IgD-negative memory B cell (primary cell): ENCODE results near the gene ZZZ3. TPM values are rescaled to one million over a fixed set of nuclear protein-coding genes. Genes with fewer than 3 reads are reported as not detected.
A peak's percentile ranks its signal among the peaks of the same experiment; 100 is the strongest.
"Not testable (repeated sequence)": the region's sequence is repeated elsewhere in the genome, so short reads cannot be mapped to it uniquely, and the experiment has no call there.

Experiments used
- H3K27ac Mint-ChIP-seq, 3 donors: one replicate each; pipeline ENCODE4 v1.8.0; 2020 to 2022; ENCODE audit warnings: mild to moderate bottlenecking in 3 of 3, mixed read lengths in 3 of 3, moderate library complexity in 1 of 3
- H3K27me3 Mint-ChIP-seq: one replicate; pipeline ENCODE4 v1.8.0; 2021; ENCODE audit warnings: mixed read lengths
- H3K36me3 Mint-ChIP-seq: one replicate; pipeline ENCODE4 v1.8.0; 2020; ENCODE audit warnings: mild to moderate bottlenecking, mixed read lengths
- H3K4me1 Mint-ChIP-seq, 3 donors: one replicate each; pipeline ENCODE4 v1.8.0; 2020 to 2022; ENCODE audit warnings: mixed read lengths in 3 of 3, mild to moderate bottlenecking in 1 of 3
- H3K4me3 Mint-ChIP-seq, 4 donors: one replicate each; pipeline ENCODE4 v1.8.0; 2020 to 2022; ENCODE audit warnings: mild to moderate bottlenecking in 4 of 4, mixed read lengths in 4 of 4, moderate library complexity in 3 of 4
- H3K9me3 Mint-ChIP-seq, 3 donors: one replicate each; pipeline ENCODE4 v1.8.0; 2020 to 2021; ENCODE audit warnings: mixed read lengths in 3 of 3, mild to moderate bottlenecking in 1 of 3
- polyA plus RNA-seq: library from polyadenylated mRNA; unstranded; fragments of 300-500 nt; fragmentation: Illumina TruSeq; gene quantifications from one replicate; pipeline ENCODE4 v1.2.3, GENCODE V29; 2021

ZZZ3 gene
- polyA plus RNA-seq, result 32.6 TPM

DNA sequence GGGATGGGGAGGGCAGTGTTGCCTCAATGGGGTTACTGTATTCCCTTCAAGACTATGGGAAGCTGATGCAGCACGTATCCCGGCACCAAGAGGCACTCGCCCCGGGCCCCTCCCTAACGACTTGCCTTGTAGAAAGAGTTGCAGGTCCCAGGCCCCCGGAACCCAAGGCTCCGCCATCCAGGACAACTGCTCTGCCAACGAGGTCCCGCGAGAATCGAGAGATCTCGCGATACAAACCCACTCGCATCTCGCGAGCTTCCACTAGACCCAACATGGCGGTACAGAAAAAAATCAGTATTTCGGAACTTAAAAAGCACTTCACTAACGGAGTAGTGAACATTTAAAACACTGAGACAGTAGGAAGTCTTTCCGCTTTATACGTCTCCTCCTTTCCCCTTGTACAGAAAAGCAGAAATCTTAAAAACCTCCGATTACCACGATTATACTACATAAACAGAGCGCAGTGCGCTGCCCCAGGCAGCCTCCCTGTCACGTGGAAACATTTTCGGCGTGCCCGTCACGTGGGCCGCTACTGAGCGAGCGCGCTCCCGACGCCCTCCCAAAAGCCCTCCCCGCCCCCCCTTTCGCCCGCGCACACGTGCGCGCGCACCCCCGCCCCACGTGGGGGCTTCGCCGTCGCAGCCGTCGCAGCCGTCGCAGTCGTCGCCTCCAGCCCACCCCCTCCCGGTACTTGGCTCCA lies at the start of gene ZZZ3:
Gene ZZZ3 (minus strand): TSS at position 199 of the 700 bp plus-strand sequence. CDS start 49,304 bp downstream, outside the sequence.
- peaks cover 31 to 34% (median 33%) of the 10 kb centered on the region in 3 donors for H3K4me1 Mint-ChIP-seq

DNA sequence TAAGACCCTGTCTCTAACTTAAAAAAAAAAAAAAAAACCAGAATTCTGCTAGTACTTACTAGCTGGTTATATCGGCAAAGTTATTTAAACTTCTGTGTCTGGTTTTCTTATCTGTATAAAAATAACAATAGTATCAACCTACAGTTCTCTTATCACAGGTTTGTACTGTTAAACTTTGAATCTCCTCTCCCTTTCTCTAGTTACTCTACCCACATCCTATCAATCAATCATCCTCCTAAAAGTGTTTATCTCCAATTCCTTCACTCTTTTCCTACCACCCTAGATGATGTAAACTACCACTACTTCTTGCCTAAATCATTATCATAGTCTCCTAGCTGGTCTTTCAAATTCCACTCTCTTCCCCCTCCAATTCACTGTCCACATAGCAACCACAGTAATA lies 49.6 kb upstream of the ZZZ3 start:
- Mint-ChIP-seq H3K4me1 (no peaks in the 10 kb centered on the region), H3K9me3 (no peaks in the 10 kb centered on the region), H3K36me3 (peaks cover 3% of the 10 kb centered on the region), H3K4me3 (peak overlapping the region in 1 of 4 donors; percentile 7), H3K27me3 (no peaks in the 10 kb centered on the region), H3K27ac (no peak overlapping the region)

More for the DNA sequence above, at the start of gene ZZZ3:
- Mint-ChIP-seq H3K4me3 (peak within 1 kb of the TSS; percentile 88 to 99 (median 95)), H3K36me3 (no peaks in the 10 kb centered on the region), H3K27me3 (no peaks in the 10 kb centered on the region), H3K27ac (peak within 1 kb of the TSS; percentile 94 to 99 (median 99)), H3K9me3 (no peaks in the 10 kb centered on the region)

DNA sequence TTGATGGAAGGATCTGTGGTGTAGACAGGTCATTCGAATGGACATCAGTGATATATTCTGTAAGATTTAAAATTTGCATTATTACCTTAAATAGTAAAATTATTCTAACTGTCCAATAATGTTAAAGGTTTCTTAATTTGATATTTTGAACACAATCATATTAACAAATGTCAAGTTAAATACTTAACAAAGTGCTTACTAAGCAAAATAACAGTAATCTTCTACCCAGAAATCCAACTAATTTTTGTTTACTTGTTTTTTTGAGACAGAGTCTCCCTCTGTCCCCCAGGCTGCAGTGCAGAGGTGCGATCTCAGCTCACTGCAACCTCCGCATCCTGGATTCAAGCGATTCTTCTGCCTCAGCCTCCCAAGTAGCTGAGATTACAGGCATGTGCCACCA lies 43.2 kb upstream of the ZZZ3 start:
- H3K36me3 Mint-ChIP-seq, result peaks cover 14% of the 10 kb centered on the region
- no peak overlapping the region for H3K27ac Mint-ChIP-seq
- no peaks in the 10 kb centered on the region for H3K27me3 Mint-ChIP-seq
- no peaks in the 10 kb centered on the region for H3K4me1 Mint-ChIP-seq
- no peak overlapping the region for H3K4me3 Mint-ChIP-seq
- no peaks in the 10 kb centered on the region for H3K9me3 Mint-ChIP-seq

DNA sequence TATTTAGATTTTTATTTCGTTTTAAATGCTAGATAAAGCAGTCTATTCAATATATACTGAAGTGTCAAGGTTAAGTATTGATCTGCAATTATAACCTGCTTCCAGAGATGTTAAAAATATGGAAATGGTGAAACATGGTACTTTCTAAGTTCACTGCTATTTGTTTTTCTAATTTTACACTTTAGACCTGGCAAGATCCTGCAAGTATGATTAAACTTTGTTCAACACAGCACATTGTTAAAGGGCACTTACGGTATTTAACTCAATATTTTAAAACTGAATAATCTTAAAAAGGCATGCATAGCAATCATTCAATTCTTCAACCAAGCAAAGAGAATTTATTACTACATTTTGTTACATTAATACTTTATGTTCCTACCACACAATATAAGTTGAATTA lies 35.7 kb upstream of the ZZZ3 start:
- Mint-ChIP-seq H3K9me3 (no peaks in the 10 kb centered on the region), H3K27me3 (no peaks in the 10 kb centered on the region), H3K4me1 (no peaks in the 10 kb centered on the region), H3K27ac (no peak overlapping the region), H3K36me3 (peaks cover 7% of the 10 kb centered on the region), H3K4me3 (no peak overlapping the region)

DNA sequence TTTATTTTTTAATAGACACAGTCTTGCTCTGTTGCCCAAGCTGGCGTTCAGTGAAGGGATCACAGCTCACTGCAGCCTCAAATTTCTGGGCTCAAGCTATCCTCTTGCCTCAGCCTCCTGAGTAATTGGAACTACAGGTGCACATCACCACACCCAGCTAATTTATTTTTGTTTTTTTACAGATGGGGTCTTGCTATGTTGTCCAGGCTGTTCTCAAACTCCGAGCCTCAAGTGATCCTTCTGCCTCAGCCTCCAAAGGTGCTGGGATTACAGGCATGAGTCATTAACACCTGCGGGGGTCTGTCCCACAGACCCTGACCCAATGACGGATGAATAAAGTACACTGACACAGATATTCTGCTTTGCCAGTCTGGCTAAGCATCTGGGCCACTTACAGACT lies 33.6 kb upstream of the ZZZ3 start:
- Mint-ChIP-seq H3K4me3 (no peak overlapping the region), H3K9me3 (no peaks in the 10 kb centered on the region), H3K36me3 (peaks cover 5% of the 10 kb centered on the region), H3K4me1 (no peaks in the 10 kb centered on the region), H3K27ac (no peak overlapping the region), H3K27me3 (no peaks in the 10 kb centered on the region)

DNA sequence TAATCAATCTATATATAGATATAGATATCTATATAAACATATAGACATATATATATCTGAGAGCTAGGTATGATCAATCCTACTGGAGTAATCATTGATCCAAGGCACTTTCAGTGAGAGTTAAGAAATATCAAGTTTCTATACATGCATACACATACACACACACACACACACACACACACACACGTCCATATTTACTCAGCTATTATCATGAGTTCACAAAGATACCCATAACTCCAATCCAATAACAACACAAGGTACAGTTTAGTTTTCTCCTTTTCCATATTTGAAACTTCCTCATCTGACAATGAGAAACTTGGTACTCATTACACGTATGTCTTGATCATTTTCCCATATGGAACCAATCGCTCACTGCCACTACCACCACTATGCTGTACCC lies 27.3 kb upstream of the ZZZ3 start:
- Mint-ChIP-seq H3K27ac (no peak overlapping the region), H3K27me3 (no peaks in the 10 kb centered on the region), H3K4me3 (no peak overlapping the region), H3K9me3 (peaks cover 0 to 1% (median 0%) of the 10 kb centered on the region in 3 donors), H3K36me3 (peaks cover 10% of the 10 kb centered on the region), H3K4me1 (peaks cover 0 to 1% (median 0%) of the 10 kb centered on the region in 3 donors)

DNA sequence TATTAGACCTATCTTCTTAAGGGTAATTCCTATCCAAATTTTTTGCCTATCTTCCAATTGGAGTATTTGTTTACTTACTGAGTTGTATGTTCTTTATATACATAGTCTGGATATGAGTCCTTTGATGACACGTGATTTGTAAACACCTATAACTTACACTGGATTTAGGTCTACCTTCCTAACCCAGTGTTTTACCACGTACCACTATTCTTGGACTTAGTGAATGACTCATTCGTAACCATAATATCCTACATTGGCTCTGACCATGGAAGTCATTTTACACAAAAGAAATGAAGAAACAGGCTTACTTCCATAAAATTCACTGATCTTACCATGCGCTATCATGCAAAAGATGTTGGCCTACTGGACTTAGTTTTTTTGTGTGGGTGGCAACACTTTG lies 23.9 kb upstream of the ZZZ3 start:
- Mint-ChIP-seq H3K27me3 (no peaks in the 10 kb centered on the region), H3K9me3 (peaks cover 0 to 1% (median 0%) of the 10 kb centered on the region in 3 donors), H3K27ac (no peak overlapping the region), H3K4me1 (peaks cover 0 to 2% (median 0%) of the 10 kb centered on the region in 3 donors), H3K4me3 (no peak overlapping the region), H3K36me3 (peaks cover 10% of the 10 kb centered on the region)

DNA sequence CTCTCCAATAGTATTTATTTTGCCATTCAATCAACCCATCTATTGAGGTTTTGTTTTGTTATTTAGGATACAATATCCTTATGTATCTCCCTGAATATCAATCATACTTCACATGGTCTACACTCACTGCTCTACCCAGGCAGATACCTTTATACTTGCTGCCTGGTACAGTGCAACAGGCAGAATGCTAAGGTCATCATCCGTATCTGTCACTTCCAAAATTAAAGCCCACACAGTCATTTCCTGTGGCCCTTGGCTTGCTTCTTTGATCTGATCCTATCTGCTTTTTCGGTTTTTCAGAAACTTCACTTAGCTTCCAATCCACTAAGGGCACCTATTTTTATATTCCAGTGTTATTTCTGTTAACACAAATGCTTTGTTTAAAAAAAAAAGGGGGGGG lies 22.3 kb upstream of the ZZZ3 start:
- Mint-ChIP-seq H3K9me3 (peaks cover 0 to 1% (median 0%) of the 10 kb centered on the region in 3 donors), H3K4me1 (peaks cover 0 to 2% (median 0%) of the 10 kb centered on the region in 3 donors), H3K36me3 (peaks cover 13% of the 10 kb centered on the region), H3K27me3 (no peaks in the 10 kb centered on the region), H3K4me3 (no peak overlapping the region), H3K27ac (no peak overlapping the region)

DNA sequence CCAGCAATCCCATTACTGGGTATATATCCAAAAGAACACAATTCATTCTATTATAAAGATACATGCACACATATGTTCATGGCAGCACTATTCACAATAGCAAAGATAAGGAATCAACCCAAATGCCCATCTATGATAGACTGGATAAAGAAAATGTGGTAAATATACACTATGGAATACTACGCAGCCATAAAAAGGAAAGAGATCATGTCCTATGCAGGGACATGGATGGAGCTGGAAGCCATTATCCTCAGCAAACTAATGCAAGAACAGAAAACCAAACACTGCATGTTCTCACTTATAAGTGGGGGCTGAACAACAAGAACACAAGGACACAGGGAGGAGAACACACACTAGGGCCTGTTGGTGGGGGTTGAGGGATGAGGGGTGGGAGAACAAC lies 17.2 kb upstream of the ZZZ3 start:
- H3K27ac Mint-ChIP-seq, result peak overlapping the region in 1 of 3 donors; percentile 59
- H3K9me3 Mint-ChIP-seq, result not testable (repeated sequence)

DNA sequence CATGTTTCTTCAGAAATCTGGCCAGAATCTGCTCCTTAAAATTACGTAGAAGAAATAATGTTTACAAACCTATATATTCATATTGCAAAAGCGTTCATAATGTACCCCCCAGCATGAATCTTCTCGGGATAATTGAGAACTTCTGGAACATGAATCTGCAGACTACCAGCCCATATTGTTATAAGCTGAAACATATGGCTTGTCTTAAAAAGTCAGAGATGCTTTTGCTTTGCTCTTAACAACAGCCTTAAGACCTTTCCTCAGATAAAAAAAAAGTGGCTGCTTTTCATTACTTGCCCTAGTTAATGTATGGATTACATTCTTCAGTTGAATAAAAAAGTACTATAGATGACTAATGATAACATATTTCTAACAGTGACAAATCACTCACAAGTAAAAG lies 15.0 kb upstream of the ZZZ3 start:
- peaks cover 11% of the 10 kb centered on the region for H3K36me3 Mint-ChIP-seq
- H3K4me3 Mint-ChIP-seq, result no peak overlapping the region
- H3K9me3 Mint-ChIP-seq, result no peaks in the 10 kb centered on the region
- H3K4me1 Mint-ChIP-seq, result peaks cover 0 to 1% (median 0%) of the 10 kb centered on the region in 3 donors
- H3K27ac Mint-ChIP-seq, result no peak overlapping the region
- H3K27me3 Mint-ChIP-seq, result no peaks in the 10 kb centered on the region

More for the DNA sequence above, 17.2 kb upstream of the ZZZ3 start:
- H3K27me3 Mint-ChIP-seq, H3K4me1 Mint-ChIP-seq, H3K36me3 Mint-ChIP-seq, H3K4me3 Mint-ChIP-seq: not testable (repeated sequence)

DNA sequence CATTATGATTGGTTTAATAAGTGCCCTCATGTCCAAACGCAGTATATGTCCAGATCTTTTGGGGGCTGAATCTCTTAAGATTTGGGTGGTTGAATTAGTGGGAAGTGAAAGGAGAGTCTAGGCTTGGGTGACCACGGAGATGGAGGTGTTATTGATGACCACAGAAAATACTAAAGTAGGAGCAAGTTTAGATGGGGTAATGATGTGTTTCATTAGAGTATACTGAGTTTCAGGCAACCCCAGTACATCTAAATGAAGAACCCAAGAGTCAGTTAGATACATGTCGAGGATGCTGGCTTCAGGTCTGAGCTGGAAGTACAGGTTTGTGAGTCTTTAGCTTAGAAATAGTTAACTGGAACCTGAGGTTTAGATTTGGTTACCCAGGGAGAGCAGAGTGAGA lies 6.5 kb upstream of the ZZZ3 start:
- H3K36me3 Mint-ChIP-seq, result peaks cover 11% of the 10 kb centered on the region
- no peaks in the 10 kb centered on the region for H3K27me3 Mint-ChIP-seq
- H3K27ac Mint-ChIP-seq, result peak overlapping the region in 1 of 3 donors; percentile 6
- H3K4me1 Mint-ChIP-seq, result peaks cover 2 to 7% (median 4%) of the 10 kb centered on the region in 3 donors
- H3K9me3 Mint-ChIP-seq, result no peaks in the 10 kb centered on the region
- peak overlapping the region in 1 of 4 donors; percentile 24 for H3K4me3 Mint-ChIP-seq

DNA sequence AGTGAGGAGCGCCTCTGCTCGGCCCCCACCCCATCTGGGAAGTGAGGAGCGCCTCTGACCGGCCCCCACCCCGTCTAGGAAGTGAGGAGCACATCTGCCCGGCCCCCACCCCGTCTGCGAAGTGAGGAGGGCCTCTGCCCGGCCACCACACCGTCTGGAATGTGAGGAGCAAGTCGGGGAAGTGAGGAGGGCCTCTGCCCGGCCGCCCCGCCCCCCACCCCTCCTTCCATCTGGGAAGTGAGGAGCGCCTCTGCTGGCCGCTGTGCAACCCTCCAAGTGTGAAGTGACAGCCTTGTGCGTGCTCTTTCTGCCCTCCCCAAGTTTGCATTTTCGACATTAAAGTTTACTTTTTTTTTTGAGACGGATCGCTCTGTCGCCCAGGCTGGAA lies 5.1 kb upstream of the ZZZ3 start:
- Mint-ChIP-seq H3K4me1 (peaks cover 6 to 12% (median 11%) of the 10 kb centered on the region in 3 donors), H3K27ac (no peak overlapping the region), H3K36me3 (peaks cover 9% of the 10 kb centered on the region), H3K9me3 (no peaks in the 10 kb centered on the region), H3K4me3 (peak overlapping the region in 3 of 4 donors; percentile 77 to 89 (median 88)), H3K27me3 (no peaks in the 10 kb centered on the region)

DNA sequence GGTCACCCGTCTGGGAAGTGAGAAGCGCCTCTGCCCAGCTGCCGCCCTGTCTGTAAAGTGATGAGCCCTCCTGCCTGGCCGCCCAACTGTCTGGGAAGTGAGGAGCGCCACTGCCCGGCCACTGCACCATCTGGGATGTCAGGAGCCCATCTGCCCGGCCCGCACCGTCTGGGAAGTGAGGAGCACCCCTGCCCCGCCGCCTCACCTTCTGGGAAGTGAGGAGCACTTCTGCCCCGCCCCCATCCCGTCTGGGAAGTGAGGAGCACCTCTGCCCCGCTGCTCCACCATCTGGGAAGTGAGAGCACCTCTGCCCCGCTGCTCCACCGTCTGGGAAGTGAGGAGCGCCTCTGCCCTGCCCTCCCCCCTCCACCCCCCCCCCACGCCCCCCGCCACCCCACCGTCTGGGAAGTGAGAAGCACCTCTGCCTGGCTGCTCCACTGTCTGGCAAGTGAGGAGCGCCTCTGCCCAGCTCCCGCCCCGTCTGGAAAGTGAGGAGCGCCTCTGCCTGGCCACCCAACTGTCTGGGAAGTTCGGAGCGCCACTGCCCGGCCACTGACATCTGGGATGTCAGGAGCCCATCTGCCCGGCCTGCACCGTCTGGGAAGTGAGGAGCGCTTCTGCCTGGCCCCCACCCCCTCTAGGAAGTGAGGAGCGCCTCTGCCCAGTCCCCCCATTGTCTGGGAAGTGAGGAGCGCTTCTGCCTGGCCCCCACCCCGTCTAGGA lies 4.5 kb upstream of the ZZZ3 start:
- Mint-ChIP-seq H3K27ac (no peak overlapping the region), H3K36me3 (peaks cover 9% of the 10 kb centered on the region), H3K9me3 (no peaks in the 10 kb centered on the region), H3K4me3 (no peak overlapping the region), H3K4me1 (peaks cover 8 to 14% (median 14%) of the 10 kb centered on the region in 3 donors), H3K27me3 (no peaks in the 10 kb centered on the region)

DNA sequence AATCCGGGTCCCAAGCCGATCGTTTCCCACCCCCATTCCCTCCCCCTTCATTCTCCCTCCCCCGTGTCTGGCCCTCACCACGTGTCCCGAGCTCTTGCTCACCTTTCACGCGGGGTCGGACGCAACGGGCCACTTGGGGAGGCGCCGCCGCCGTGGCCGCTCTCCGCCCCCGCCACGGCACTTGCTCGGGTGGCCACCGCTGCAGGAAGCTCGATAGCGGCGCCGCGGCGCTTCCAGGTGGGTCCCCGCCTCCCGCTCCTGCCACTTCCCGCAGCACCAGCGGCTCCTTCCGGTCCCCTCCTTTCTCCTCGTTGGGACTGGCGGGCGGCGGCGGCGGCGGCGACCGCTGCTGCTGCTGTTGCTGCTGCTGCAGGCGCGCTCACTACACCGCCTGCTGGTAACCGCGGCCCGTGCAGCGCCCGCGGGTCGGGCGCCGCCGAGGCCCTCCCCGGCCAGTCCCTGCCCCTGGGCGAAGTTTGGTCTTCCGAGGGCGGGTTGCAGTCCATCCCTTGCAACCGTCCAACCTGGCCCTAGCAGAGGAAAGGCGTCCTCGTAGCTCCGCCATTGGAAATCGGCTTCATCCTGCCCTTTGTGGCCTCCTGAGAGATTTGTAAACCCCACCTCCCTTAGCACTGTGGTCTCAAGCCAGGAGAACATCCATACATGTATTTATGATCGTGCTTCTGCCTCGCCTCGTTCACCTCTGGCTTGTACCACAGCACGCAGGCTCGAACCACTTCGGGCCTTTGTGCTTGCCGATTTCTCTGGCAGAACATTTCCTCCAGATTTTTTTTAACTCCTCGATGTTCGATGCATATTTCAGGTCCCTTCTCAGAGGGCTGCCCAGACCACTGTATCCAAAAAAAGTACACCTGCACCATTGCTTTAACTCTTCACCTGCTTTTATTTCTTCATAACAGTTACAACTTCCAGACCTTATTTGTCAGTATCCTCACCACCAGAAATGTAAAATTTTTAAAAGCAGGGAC lies 996 bp upstream of the ZZZ3 start:
- H3K27me3 Mint-ChIP-seq, result no peaks in the 10 kb centered on the region
- peak overlapping the region; percentile 88 to 99 (median 95) for H3K4me3 Mint-ChIP-seq
- peak overlapping the region; percentile 94 to 99 (median 99) for H3K27ac Mint-ChIP-seq
- peaks cover 27 to 28% (median 27%) of the 10 kb centered on the region in 3 donors for H3K4me1 Mint-ChIP-seq
- no peaks in the 10 kb centered on the region for H3K9me3 Mint-ChIP-seq
- no peaks in the 10 kb centered on the region for H3K36me3 Mint-ChIP-seq

DNA sequence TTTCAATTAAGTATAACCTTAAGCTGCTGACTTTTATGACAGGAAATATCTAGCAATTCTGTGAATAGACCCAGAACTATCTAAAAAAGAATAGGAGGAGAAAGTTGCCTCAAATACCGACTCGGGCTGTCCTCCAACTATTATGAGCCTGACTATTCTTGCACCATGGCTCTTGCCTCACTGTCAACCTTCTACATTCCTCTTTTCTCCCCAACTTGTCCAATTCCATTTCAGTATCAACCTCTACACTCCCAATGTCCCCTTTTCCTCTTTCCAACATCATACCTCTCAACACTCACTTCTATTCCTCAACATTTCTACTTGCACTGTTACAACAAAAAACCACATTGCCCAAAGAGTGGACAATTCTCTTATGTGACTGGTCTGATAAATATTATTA lies 2.3 kb downstream of the ZZZ3 start:
- peak overlapping the region in 2 of 3 donors; percentile 1 to 27 for H3K27ac Mint-ChIP-seq
- H3K4me3 Mint-ChIP-seq, result peak overlapping the region in 3 of 4 donors; percentile 0 to 59 (median 28)
- H3K4me1 Mint-ChIP-seq, result peaks cover 36 to 44% (median 41%) of the 10 kb centered on the region in 3 donors
- H3K9me3 Mint-ChIP-seq, result no peaks in the 10 kb centered on the region
- H3K27me3 Mint-ChIP-seq, result no peaks in the 10 kb centered on the region
- no peaks in the 10 kb centered on the region for H3K36me3 Mint-ChIP-seq
